Uterus (tissue), 2 donors: ENCODE data around the gene DIPK1A.

Source experiments
- CTCF ChIP-seq, 4 experiments: fragments of 200-600 bp in 2 of 4; fragments of 450-650 bp in 2 of 4; sonication (generic) in 2 of 4; IDR thresholded peaks; one replicate each; pipeline ENCODE4 v1.5.1; 2016 to 2019; ENCODE audit warnings: antibody characterized with exemption in 4 of 4, mild to moderate bottlenecking in 2 of 4, moderate library complexity in 1 of 4
- POLR2A ChIP-seq, 2 donors: fragments of 450-650 bp; IDR thresholded peaks; one replicate each; pipeline ENCODE4 v1.6.1; 2016; ENCODE audit warnings: antibody characterized with exemption in 2 of 2, mild to moderate bottlenecking in 1 of 2, moderate library complexity in 1 of 2

GRCh38 chr1:92992877-92993276 is 31.6 kb upstream of the DIPK1A start:
- TF ChIP-seq CTCF (IDR thresholded peaks at IDR 0.05) = no peak
- no peak for TF ChIP-seq POLR2A (IDR thresholded peaks at IDR 0.05)
